WTC11 (cell line): ENCODE data around the gene RNF133. TPM values are rescaled to one million over a fixed set of nuclear protein-coding genes. Genes with fewer than 3 reads are reported as not detected.

Source experiments
- ATAC-seq: fragments of 200-7000 bp; cut with Tn5 transposase; 2 replicates; pipeline ENCODE4 v1.10.0; 2021; ENCODE audit warnings: mild to moderate bottlenecking, moderate library complexity
- Bru-seq: library from RNA; stranded (reverse); fragments of 400-500 nt; gene quantifications from one replicate; lab custom pipeline; 2021; lab: Mats Ljungman, UMichigan
- CTCF ChIA-PET: fragments of 300-600 bp; sonication (Branson Sonifier 250); formaldehyde crosslinking; loops from one replicate; lab custom pipeline; 2021; ENCODE audit warnings: antibody characterized with exemption; lab: Charles Lee
- POLR2A ChIA-PET: fragments of 350-600 bp; sonication (Branson Sonifier 250); formaldehyde crosslinking; loops from one replicate; lab custom pipeline; 2021; ENCODE audit warnings: antibody characterized with exemption; lab: Charles Lee
- DNase-seq: peaks from one replicate; pipeline ENCODE4 v3.0.0; 2021; ENCODE audit warnings: low spot score
- H3K27ac Mint-ChIP-seq: 2 replicates; pipeline ENCODE4 v1.8.0; 2021; ENCODE audit warnings: mixed read lengths
- H3K27me3 Mint-ChIP-seq: 2 replicates; pipeline ENCODE4 v1.8.0; 2021; ENCODE audit warnings: low read depth, mild to moderate bottlenecking, moderate library complexity, mixed read lengths
- H3K36me3 Mint-ChIP-seq: 2 replicates; pipeline ENCODE4 v1.8.0; 2021; ENCODE audit warnings: mixed read lengths
- H3K4me1 Mint-ChIP-seq: 2 replicates; pipeline ENCODE4 v1.8.0; 2022; ENCODE audit warnings: mixed read lengths
- H3K4me3 Mint-ChIP-seq: 2 replicates; pipeline ENCODE4 v1.8.0; 2021; ENCODE audit warnings: mild to moderate bottlenecking, moderate library complexity, mixed read lengths
- H3K9me3 Mint-ChIP-seq: 2 replicates; pipeline ENCODE4 v1.8.0; 2021; ENCODE audit warnings: mixed read lengths
- CREM ChIP-seq: sonication (generic); formaldehyde crosslinking; IDR thresholded peaks from 2 replicates; pipeline ENCODE4 v1.8.1; 2022; ENCODE audit warnings: mild to moderate bottlenecking, missing genetic modification reagents, moderate library complexity
- ESRRA ChIP-seq: sonication (generic); formaldehyde crosslinking; IDR thresholded peaks from 2 replicates; pipeline ENCODE4 v1.8.1; 2022; ENCODE audit warnings: mild to moderate bottlenecking, missing genetic modification reagents, borderline replicate concordance
- GABPB1 ChIP-seq: sonication (generic); formaldehyde crosslinking; IDR thresholded peaks from 2 replicates; pipeline ENCODE4 v1.8.1; 2023; ENCODE audit warnings: mild to moderate bottlenecking, missing genetic modification reagents
- JUN ChIP-seq: sonication (generic); formaldehyde crosslinking; IDR thresholded peaks from 2 replicates; pipeline ENCODE4 v1.8.0; 2023; ENCODE audit warnings: mild to moderate bottlenecking, missing genetic modification reagents
- NFATC4 ChIP-seq: fragments of 250-450 bp; sonication (Bioruptor Pico); IDR thresholded peaks from 2 replicates; pipeline ENCODE4 v1.9.0; 2021; ENCODE audit warnings: mild to moderate bottlenecking
- NFE2L1 ChIP-seq: sonication (generic); formaldehyde crosslinking; IDR thresholded peaks from 2 replicates; pipeline ENCODE4 v1.8.1; 2023; ENCODE audit warnings: missing genetic modification reagents
- NR3C1 ChIP-seq: sonication (generic); formaldehyde crosslinking; conservative IDR thresholded peaks from 2 replicates; pipeline ENCODE4 v1.8.1; 2023; ENCODE audit warnings: low read depth, mild to moderate bottlenecking, missing genetic modification reagents
- TEAD1 ChIP-seq: sonication (generic); formaldehyde crosslinking; IDR thresholded peaks from 2 replicates; pipeline ENCODE4 v1.8.0; 2022; ENCODE audit warnings: mild to moderate bottlenecking, missing genetic modification reagents
- ZNF423 ChIP-seq: fragments of 250-450 bp; sonication (Bioruptor Pico); IDR thresholded peaks from 2 replicates; pipeline ENCODE4 v2.1.2; 2022; ENCODE audit warnings: mild to moderate bottlenecking, moderate library complexity
- long read RNA-seq, 3 experiments: library from RNA in 1 of 3; library from capped mRNA in 1 of 3; library from polyadenylated mRNA in 1 of 3; unstranded in 2 of 3; stranded (forward) in 1 of 3; transcript quantifications; one replicate each; pipeline ENCODE4 v2.0.0, GENCODE V29; 2021
- total RNA-seq: library from RNA; stranded (reverse); gene quantifications from 3 replicates; pipeline ENCODE4 v1.2.3, GENCODE V29; 2021
- TF ChIP-seq, protein P1 (sequence below): sonication (generic); formaldehyde crosslinking; IDR thresholded peaks from 2 replicates; pipeline ENCODE4 v1.8.1; 2023; ENCODE audit warnings: mild to moderate bottlenecking, missing genetic modification reagents, moderate library complexity
- TF ChIP-seq, protein P2 (sequence below): sonication (generic); formaldehyde crosslinking; IDR thresholded peaks from 2 replicates; pipeline ENCODE4 v1.8.0; 2023; ENCODE audit warnings: missing genetic modification reagents, mild to moderate bottlenecking, borderline replicate concordance
- TF ChIP-seq, protein P3 (sequence below): sonication (generic); formaldehyde crosslinking; IDR thresholded peaks from 2 replicates; pipeline ENCODE4 v1.8.0; 2022; ENCODE audit warnings: mild to moderate bottlenecking, missing genetic modification reagents

The RNF133 gene, protein sequence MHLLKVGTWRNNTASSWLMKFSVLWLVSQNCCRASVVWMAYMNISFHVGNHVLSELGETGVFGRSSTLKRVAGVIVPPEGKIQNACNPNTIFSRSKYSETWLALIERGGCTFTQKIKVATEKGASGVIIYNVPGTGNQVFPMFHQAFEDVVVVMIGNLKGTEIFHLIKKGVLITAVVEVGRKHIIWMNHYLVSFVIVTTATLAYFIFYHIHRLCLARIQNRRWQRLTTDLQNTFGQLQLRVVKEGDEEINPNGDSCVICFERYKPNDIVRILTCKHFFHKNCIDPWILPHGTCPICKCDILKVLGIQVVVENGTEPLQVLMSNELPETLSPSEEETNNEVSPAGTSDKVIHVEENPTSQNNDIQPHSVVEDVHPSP
- total RNA-seq (0.11 to 0.15 TPM in 2 of 3 replicates, not detected in the other), Bru-seq, nascent RNA (percentile 64 among the genes with signal in this experiment)
- long read RNA-seq, experiment 1: 0 reads
- long read RNA-seq, experiment 2: 0 reads
- long read RNA-seq, experiment 3: 0 reads

DNA sequence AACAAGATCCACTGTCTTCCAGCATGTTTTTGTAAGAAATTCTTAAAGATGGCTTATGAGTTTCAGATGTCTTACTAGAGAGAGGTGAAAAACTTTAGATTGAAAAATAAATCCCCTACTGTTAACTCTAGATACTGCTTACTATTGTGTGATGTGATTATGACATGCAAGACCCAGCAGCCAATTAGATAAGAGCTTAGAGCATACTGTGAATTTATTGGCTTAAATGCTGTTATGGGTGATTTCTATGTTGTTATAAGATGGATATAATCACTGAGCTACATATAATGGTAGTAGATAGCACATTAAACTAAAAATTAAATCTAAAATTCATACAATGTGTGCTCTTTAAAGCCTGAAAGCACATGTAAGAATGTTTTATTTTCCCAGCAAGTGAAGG is at the start of gene RNF133:
TSS of gene RNF133 (minus strand) at position 101 of the 400 bp plus-strand sequence. CDS start 199 bp downstream, outside the sequence.
- H3K4me1 Mint-ChIP-seq: peaks cover 17% of the 10 kb centered on the region
- TF ChIP-seq, protein P1, sequence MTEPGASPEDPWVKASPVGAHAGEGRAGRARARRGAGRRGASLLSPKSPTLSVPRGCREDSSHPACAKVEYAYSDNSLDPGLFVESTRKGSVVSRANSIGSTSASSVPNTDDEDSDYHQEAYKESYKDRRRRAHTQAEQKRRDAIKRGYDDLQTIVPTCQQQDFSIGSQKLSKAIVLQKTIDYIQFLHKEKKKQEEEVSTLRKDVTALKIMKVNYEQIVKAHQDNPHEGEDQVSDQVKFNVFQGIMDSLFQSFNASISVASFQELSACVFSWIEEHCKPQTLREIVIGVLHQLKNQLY (CRISPR knock-in tag): no peak
- no peak for TF ChIP-seq ESRRA (CRISPR knock-in tag)
- TF ChIP-seq JUN (CRISPR knock-in tag): no peak
- no peak for TF ChIP-seq CREM (CRISPR knock-in tag)
- no peak for TF ChIP-seq NR3C1
- TF ChIP-seq ZNF423 (CRISPR knock-in tag): no peak
- TF ChIP-seq, protein P2, sequence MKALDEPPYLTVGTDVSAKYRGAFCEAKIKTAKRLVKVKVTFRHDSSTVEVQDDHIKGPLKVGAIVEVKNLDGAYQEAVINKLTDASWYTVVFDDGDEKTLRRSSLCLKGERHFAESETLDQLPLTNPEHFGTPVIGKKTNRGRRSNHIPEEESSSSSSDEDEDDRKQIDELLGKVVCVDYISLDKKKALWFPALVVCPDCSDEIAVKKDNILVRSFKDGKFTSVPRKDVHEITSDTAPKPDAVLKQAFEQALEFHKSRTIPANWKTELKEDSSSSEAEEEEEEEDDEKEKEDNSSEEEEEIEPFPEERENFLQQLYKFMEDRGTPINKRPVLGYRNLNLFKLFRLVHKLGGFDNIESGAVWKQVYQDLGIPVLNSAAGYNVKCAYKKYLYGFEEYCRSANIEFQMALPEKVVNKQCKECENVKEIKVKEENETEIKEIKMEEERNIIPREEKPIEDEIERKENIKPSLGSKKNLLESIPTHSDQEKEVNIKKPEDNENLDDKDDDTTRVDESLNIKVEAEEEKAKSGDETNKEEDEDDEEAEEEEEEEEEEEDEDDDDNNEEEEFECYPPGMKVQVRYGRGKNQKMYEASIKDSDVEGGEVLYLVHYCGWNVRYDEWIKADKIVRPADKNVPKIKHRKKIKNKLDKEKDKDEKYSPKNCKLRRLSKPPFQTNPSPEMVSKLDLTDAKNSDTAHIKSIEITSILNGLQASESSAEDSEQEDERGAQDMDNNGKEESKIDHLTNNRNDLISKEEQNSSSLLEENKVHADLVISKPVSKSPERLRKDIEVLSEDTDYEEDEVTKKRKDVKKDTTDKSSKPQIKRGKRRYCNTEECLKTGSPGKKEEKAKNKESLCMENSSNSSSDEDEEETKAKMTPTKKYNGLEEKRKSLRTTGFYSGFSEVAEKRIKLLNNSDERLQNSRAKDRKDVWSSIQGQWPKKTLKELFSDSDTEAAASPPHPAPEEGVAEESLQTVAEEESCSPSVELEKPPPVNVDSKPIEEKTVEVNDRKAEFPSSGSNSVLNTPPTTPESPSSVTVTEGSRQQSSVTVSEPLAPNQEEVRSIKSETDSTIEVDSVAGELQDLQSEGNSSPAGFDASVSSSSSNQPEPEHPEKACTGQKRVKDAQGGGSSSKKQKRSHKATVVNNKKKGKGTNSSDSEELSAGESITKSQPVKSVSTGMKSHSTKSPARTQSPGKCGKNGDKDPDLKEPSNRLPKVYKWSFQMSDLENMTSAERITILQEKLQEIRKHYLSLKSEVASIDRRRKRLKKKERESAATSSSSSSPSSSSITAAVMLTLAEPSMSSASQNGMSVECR (CRISPR knock-in tag): no peak
- no peak for TF ChIP-seq TEAD1 (CRISPR knock-in tag)
- no peak for TF ChIP-seq NFE2L1 (CRISPR knock-in tag)
- TF ChIP-seq, all 79 proteins: peak for 0
- ATAC-seq (no peak), DNase-seq (no peak)
- H3K9me3 Mint-ChIP-seq: no peaks in the 10 kb centered on the region
- no peak within 1 kb of the TSS for H3K4me3 Mint-ChIP-seq
- H3K27ac Mint-ChIP-seq: peak within 1 kb of the TSS; percentile 63; the same call in 1 of the 2 replicates
- no peaks in the 10 kb centered on the region for H3K27me3 Mint-ChIP-seq
- POLR2A ChIA-PET: no interaction called here
- H3K36me3 Mint-ChIP-seq: no peaks in the 10 kb centered on the region
- CTCF ChIA-PET: no interaction called here

- no peak for TF ChIP-seq JUN (CRISPR knock-in tag)
- TF ChIP-seq ZNF423 (CRISPR knock-in tag): no peak
- Mint-ChIP-seq H3K4me1 (peaks cover 58% of the 10 kb centered on the region), H3K27ac (no peak overlapping the region), H3K4me3 (no peak overlapping the region), H3K27me3 (no peaks in the 10 kb centered on the region), H3K9me3 (no peaks in the 10 kb centered on the region), H3K36me3 (no peaks in the 10 kb centered on the region)
- no peak for ATAC-seq
- CTCF ChIA-PET: no interaction called here
- POLR2A ChIA-PET: no interaction called here
- no peak for DNase-seq
These were observed 49.3 kb upstream of the RNF133 start for GRCh38 chr7:122748195-122748594.

DNA sequence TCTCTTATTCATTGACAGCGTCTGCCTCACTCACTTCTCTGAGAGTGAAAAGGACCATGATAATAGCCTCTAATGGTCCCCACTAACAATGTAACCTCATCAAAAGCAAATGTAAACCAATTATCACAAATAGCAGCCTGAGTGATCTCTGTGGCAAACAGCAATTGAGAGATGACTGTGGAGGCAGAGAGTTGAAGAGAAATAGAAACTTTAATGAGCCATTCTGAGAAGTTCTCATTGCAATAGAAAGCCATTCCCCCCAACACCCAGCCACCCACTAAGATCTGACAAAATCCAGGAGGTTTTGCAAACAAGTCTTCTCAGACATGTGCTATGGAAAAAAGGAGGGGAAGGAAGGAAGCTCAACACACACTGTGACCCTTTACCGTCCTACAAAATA is 48.0 kb upstream of the RNF133 start:
- ChIA-PET POLR2A (no interaction called here), CTCF (no interaction called here)
- no peaks in the 10 kb centered on the region for H3K27me3 Mint-ChIP-seq
- H3K36me3 Mint-ChIP-seq: no peaks in the 10 kb centered on the region
- H3K4me1 Mint-ChIP-seq: peaks cover 62% of the 10 kb centered on the region
- ATAC-seq (peak; percentile 20; the same call in 1 of the 2 replicates), DNase-seq (no peak)
- H3K27ac Mint-ChIP-seq: no peak overlapping the region
- no peak for TF ChIP-seq NFATC4
- TF ChIP-seq, protein P3, sequence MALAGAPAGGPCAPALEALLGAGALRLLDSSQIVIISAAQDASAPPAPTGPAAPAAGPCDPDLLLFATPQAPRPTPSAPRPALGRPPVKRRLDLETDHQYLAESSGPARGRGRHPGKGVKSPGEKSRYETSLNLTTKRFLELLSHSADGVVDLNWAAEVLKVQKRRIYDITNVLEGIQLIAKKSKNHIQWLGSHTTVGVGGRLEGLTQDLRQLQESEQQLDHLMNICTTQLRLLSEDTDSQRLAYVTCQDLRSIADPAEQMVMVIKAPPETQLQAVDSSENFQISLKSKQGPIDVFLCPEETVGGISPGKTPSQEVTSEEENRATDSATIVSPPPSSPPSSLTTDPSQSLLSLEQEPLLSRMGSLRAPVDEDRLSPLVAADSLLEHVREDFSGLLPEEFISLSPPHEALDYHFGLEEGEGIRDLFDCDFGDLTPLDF (CRISPR knock-in tag): no peak
- TF ChIP-seq TEAD1 (CRISPR knock-in tag): no peak
- TF ChIP-seq GABPB1 (CRISPR knock-in tag): no peak
- H3K9me3 Mint-ChIP-seq: no peaks in the 10 kb centered on the region
- H3K4me3 Mint-ChIP-seq: no peak overlapping the region
